Thyroid gland (tissue), 4 donors: ENCODE results near the gene TGFBR3. TPM values are rescaled to one million over a fixed set of nuclear protein-coding genes. Genes with fewer than 3 reads are reported as not detected.

ENCODE experiments used
- DNase-seq, 2 donors: peaks; one replicate each; pipeline ENCODE4 v3.0.0-alpha.2; 2019
- H3K27ac ChIP-seq, 3 donors: fragments of 200-600 bp; sonication (generic); 1 replicate in 2 of 3; 2 replicates in 1 of 3; pipeline ENCODE4 v1.5.1; 2016 to 2019; ENCODE audit warnings: mild to moderate bottlenecking in 1 of 3, moderate library complexity in 1 of 3
- H3K27me3 ChIP-seq: fragments of 200-600 bp; sonication (generic); one replicate; pipeline ENCODE4 v1.5.1; 2019
- H3K36me3 ChIP-seq, 2 donors: fragments of 200-600 bp; sonication (generic); one replicate each; pipeline ENCODE4 v1.5.1; 2016 to 2019
- H3K4me1 ChIP-seq, 2 donors: fragments of 200-600 bp; sonication (generic); one replicate each; pipeline ENCODE4 v1.5.1; 2017 to 2019
- H3K4me3 ChIP-seq, 3 donors: fragments of 200-600 bp; sonication (generic); replicated peaks in 1 of 3; 1 replicate in 2 of 3; 2 replicates in 1 of 3; pipeline ENCODE4 v1.5.1; 2016; ENCODE audit warnings: mild to moderate bottlenecking in 1 of 3
- H3K9me3 ChIP-seq: fragments of 200-600 bp; sonication (generic); one replicate; pipeline ENCODE4 v1.5.1; 2017
- POLR2A ChIP-seq, 2 donors: fragments of 450-650 bp; IDR thresholded peaks; one replicate each; pipeline ENCODE4 v1.6.1; 2017; ENCODE audit warnings: antibody characterized with exemption in 2 of 2, mild to moderate bottlenecking in 2 of 2, moderate library complexity in 1 of 2
- WGBS, 2 donors: methylation state at CpG; one replicate each; pipeline ENCODE4 v1.1.5; 2017; 5-methylcytosine and 5-hydroxymethylcytosine counted together
- intact Hi-C: fragments of 100-400 bp; cut with DNase I; formaldehyde crosslinking; loops from one replicate; pipeline ENCODE4 v1.15.1; 2023
- total RNA-seq, 4 donors: library from RNA; depleted of rRNA; stranded (reverse); fragments of >200 nt; gene quantifications; one replicate each; pipeline ENCODE4 v1.2.3, GENCODE V29; 2016
- TF ChIP-seq, protein P1 (sequence below), 6 experiments: fragments of 200-600 bp in 3 of 6; fragments of 450-650 bp in 3 of 6; sonication (generic) in 3 of 6; IDR thresholded peaks; one replicate each; pipeline ENCODE4 v1.5.1; 2016 to 2019; ENCODE audit warnings: antibody characterized with exemption in 6 of 6, mild to moderate bottlenecking in 2 of 6, inconsistent platforms in 1 of 6, moderate library complexity in 1 of 6

Gene TGFBR3
- total RNA-seq, 4 donors from 2014 or later, result 37.2 to 223 (median 106) TPM

GRCh38 chr1:91736146-91736714, 149.7 kb downstream of the TGFBR3 start:
- no peaks in the 10 kb centered on the region for H3K9me3 ChIP-seq
- peaks cover 47 to 51% of the 10 kb centered on the region in 2 donors for H3K4me1 ChIP-seq
- no peak overlapping the region for H3K4me3 ChIP-seq
- intact Hi-C loops, result no loop called here
- WGBS, 2 donors, result 49 to 62% methylated on average over 8 of the region's 8 CpGs
- peak overlapping the region; percentile 75 to 98 (median 98) for H3K27ac ChIP-seq
- DNase-seq, result no peak
- no peaks in the 10 kb centered on the region for H3K36me3 ChIP-seq
- TF ChIP-seq POLR2A (IDR thresholded peaks at IDR 0.05), result no peak
- TF ChIP-seq, protein P1, sequence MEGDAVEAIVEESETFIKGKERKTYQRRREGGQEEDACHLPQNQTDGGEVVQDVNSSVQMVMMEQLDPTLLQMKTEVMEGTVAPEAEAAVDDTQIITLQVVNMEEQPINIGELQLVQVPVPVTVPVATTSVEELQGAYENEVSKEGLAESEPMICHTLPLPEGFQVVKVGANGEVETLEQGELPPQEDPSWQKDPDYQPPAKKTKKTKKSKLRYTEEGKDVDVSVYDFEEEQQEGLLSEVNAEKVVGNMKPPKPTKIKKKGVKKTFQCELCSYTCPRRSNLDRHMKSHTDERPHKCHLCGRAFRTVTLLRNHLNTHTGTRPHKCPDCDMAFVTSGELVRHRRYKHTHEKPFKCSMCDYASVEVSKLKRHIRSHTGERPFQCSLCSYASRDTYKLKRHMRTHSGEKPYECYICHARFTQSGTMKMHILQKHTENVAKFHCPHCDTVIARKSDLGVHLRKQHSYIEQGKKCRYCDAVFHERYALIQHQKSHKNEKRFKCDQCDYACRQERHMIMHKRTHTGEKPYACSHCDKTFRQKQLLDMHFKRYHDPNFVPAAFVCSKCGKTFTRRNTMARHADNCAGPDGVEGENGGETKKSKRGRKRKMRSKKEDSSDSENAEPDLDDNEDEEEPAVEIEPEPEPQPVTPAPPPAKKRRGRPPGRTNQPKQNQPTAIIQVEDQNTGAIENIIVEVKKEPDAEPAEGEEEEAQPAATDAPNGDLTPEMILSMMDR (IDR thresholded peaks at IDR 0.05), result peak in 1 of 6 experiments; percentile 15
- H3K27me3 ChIP-seq, result no peaks in the 10 kb centered on the region

DNA sequence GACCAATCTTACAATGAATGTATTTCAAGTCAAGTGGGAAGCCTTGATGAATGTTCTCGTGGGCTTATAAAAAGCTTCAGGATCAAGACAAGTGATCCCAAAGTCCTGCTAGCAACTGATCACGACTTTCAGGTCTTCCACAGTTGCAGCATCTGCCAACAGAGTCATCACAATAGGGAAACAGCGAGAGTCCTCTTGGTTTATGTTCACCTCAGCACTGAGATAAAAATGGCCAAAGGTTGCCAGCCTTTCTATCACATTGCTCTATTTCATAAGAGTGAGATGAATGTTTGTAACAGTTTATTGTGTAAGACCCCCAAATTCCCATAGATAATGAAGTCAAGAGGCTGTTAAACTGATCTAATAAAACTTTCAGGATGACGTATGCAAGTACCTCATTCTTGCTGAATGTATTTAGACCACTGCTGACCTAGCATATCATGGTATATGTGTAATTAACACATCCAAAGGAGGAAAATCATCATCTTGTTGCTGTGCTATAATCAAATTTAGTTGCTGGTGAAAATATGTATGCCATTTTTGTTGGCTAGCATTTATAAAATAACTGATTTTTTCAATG, 150.6 kb downstream of the TGFBR3 start:
- peaks cover 56 to 57% of the 10 kb centered on the region in 2 donors for H3K4me1 ChIP-seq
- 74 to 95% methylated on average over 4 of the region's 4 CpGs for WGBS, 2 donors
- intact Hi-C loops, result no loop called here

DNA sequence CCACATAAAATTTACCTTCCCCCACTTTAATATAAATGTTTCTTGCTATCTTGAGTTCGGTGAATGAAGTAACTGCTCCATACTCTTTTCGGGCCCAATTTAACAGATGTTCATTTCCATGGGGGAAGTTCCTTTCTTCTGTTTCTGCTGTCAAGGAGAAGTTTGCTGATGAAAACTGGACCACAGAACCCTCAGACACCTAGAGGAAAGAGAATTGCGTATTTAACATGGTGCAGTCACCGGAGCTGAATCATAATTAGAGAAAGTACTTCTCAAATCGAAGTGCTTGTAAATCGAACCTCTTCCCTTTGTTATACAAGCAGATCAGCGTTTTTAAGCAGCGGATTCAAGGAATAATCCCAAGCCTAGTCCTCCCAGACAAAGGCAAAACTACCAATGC, 151.2 kb downstream of the TGFBR3 start:
- no peak overlapping the region for H3K4me3 ChIP-seq
- H3K36me3 ChIP-seq, result no peaks in the 10 kb centered on the region
- TF ChIP-seq, protein P1 (IDR thresholded peaks at IDR 0.05), result no peak
- no peak for TF ChIP-seq POLR2A (IDR thresholded peaks at IDR 0.05)
- no peak for DNase-seq
- H3K27ac ChIP-seq, result peak overlapping the region; percentile 83 to 98 (median 94)
- no peaks in the 10 kb centered on the region for H3K27me3 ChIP-seq
- no peaks in the 10 kb centered on the region for H3K9me3 ChIP-seq
- peaks cover 56 to 57% of the 10 kb centered on the region in 2 donors for H3K4me1 ChIP-seq
- intact Hi-C loops, result no loop called here
- WGBS, 2 donors, result 74 to 86% methylated on average over 8 of the region's 8 CpGs

More for the DNA sequence above, 150.6 kb downstream of the TGFBR3 start:
- TF ChIP-seq, protein P1 (IDR thresholded peaks at IDR 0.05), result no peak
- TF ChIP-seq POLR2A (IDR thresholded peaks at IDR 0.05), result no peak
- Histone ChIP-seq H3K36me3 (no peaks in the 10 kb centered on the region), H3K4me3 (no peak overlapping the region), H3K27me3 (no peaks in the 10 kb centered on the region), H3K9me3 (no peaks in the 10 kb centered on the region), H3K27ac (peak overlapping the region in 1 of 3 donors; percentile 98)
- DNase-seq, result no peak

DNA sequence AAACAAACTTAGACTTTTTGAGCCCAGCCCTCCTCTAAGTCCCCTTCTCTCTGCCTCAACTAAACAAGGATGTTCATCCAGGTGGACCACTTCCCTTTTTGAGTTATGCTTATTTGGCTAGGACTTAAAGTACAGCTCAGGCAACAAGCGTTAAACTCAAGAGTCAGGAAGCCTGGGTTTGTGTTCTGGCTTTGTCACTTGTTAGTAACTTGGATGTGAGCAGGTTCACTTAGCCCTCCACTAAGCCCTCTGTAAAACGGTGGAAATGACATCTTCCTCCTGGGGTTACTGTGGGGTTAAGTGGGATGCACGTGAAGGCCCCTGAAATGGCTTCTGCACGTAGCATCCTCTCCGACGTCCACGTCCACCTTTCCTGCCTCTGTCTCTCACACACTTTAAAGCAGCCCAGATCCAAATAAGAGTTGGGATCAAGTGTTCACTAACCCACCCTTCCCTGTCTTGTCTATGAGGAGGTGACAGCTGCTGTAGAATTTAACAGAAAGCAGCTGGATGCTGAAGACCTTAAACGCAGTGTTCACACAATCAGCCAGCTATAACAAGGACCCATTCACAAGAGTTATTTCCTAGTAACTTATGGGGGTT, 152.7 kb downstream of the TGFBR3 start:
- TF ChIP-seq, protein P1 (IDR thresholded peaks at IDR 0.05), result no peak
- TF ChIP-seq POLR2A (IDR thresholded peaks at IDR 0.05), result peak in 1 of 2 donors; percentile 1
- no peaks in the 10 kb centered on the region for H3K9me3 ChIP-seq
- no peak overlapping the region for H3K4me3 ChIP-seq
- WGBS, 2 donors, result 66 to 68% methylated on average over 8 of the region's 8 CpGs
- peaks cover 57 to 59% of the 10 kb centered on the region in 2 donors for H3K4me1 ChIP-seq
- H3K36me3 ChIP-seq, result no peaks in the 10 kb centered on the region
- no peaks in the 10 kb centered on the region for H3K27me3 ChIP-seq
- DNase-seq, result peak; percentile 13 to 39
- peak overlapping the region; percentile 83 to 98 (median 94) for H3K27ac ChIP-seq
- intact Hi-C loops, result no loop called here
